ENCODE measurements around the gene CALCOCO1. TPM values are rescaled to one million over a fixed set of nuclear protein-coding genes. Genes with fewer than 3 reads are reported as not detected.
"Not testable (repeated sequence)": the region's sequence is repeated elsewhere in the genome, so short reads cannot be mapped to it uniquely, and the experiment has no call there.

CALCOCO1 gene
- total RNA-seq, 2 donors from 2014 or later: 182 to 232 TPM

DNA sequence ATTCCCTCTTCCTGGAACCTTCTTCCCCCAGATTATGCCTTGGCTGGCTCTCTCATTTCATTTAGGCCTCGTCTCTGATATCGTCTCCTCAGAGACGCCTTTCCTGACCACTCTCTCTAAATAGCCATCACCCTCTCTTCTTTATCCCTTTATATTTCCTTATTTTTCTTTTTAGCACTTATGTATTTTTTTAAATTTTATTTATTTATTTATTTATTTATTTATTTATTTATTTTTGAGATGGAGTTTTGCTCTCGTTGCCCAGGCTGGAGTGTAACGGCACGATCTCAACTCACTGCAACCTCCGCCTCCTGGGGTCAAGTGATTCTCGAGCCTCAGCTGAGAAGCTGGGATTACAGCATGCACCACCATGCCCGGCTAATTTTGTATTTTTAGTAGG is 43.3 kb downstream of the CALCOCO1 start:
- no peaks in the 10 kb centered on the region for H3K4me1 ChIP-seq
- TF ChIP-seq CTCF (IDR thresholded peaks at IDR 0.05): no peak
- H3K27me3 ChIP-seq: no peaks in the 10 kb centered on the region
- H3K9me3 ChIP-seq: no peaks in the 10 kb centered on the region
- no peak overlapping the region for H3K27ac ChIP-seq
- H3K4me3 ChIP-seq: no peak overlapping the region
- no peak for DNase-seq (ENCODE audit: low spot score)
- no peaks in the 10 kb centered on the region for H3K36me3 ChIP-seq

GRCh38 chr12:53683494-53683893 is 43.8 kb downstream of the CALCOCO1 start:
- Histone ChIP-seq H3K27ac (no peak overlapping the region), H3K4me3 (no peak overlapping the region), H3K27me3 (no peaks in the 10 kb centered on the region), H3K36me3 (no peaks in the 10 kb centered on the region), H3K4me1 (no peaks in the 10 kb centered on the region), H3K9me3 (no peaks in the 10 kb centered on the region)
- no peak for DNase-seq (ENCODE audit: low spot score)
- no peak for TF ChIP-seq CTCF (IDR thresholded peaks at IDR 0.05)

GRCh38 chr12:53680061-53680460 is 47.2 kb downstream of the CALCOCO1 start:
- not testable (repeated sequence) for DNase-seq (ENCODE audit: low spot score); H3K27ac ChIP-seq; H3K4me3 ChIP-seq; H3K27me3 ChIP-seq; H3K36me3 ChIP-seq; H3K9me3 ChIP-seq
- peaks cover 0 to 23% of the 10 kb centered on the region in 2 donors for H3K4me1 ChIP-seq

DNA sequence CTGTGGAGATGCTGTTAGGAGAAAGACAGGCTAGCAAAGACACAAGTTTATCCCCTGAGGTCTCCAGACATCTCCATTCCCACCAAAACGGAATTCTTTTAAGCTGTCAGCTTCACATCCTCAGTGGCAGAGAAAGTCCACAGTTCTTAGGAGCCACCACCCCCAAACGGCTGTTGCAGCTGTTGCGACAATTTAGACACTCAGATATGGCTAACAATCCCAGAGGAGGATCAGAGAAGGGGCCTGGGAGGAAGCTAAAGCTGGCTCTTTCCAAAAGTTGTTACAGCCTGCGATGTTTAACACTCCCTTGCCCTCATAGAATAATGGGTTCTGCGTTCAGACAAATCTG is 49.5 kb downstream of the CALCOCO1 start:
- no peaks in the 10 kb centered on the region for H3K27me3 ChIP-seq
- peaks cover 0 to 37% of the 10 kb centered on the region in 2 donors for H3K4me1 ChIP-seq
- no peak for TF ChIP-seq CTCF (IDR thresholded peaks at IDR 0.05)
- H3K36me3 ChIP-seq: peaks cover 7% of the 10 kb centered on the region
- DNase-seq (ENCODE audit: low spot score): no peak
- H3K27ac ChIP-seq: peak overlapping the region; percentile 91 to 92
- H3K9me3 ChIP-seq: no peaks in the 10 kb centered on the region
- peak overlapping the region in 1 of 2 donors; percentile 71 for H3K4me3 ChIP-seq

DNA sequence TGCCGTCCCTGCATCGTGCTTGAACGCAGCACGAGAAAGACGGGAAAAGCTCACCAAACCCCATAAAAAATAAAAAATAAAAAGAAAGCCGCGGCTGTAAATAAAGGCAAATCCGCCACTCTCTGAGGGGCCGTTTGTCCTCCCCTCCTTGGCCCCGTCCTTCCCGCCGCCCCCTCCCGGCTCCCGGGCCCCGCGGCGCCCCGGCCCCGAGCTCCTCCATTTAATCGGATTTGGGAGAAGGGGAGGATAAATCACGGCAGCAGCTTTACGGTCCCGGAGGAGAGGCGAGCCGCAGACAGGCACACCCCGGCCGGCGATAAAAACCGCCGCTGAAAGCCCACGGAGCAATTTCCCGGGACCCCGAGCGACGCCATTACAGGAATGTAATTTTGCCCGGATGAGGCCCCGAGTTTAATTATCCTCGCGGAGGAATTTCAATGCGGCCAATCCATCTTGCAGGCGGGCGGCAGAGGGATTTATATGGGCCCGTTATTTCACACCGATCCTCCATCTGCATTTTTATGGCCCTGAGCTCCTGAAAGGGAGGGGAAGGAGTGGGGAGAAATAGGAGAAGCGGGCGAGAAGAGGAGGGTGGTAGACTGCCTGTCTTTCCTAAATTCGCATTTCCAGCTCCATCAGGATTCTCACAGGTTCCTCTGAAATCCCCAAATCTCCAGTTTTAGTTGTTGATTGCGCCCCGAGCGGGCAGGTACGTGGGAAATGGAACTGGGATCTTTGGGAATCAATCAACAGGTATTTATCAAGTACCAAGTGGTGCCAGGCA is 50.0 kb downstream of the CALCOCO1 start:
- H3K27me3 ChIP-seq: no peaks in the 10 kb centered on the region
- DNase-seq (ENCODE audit: low spot score): no peak
- H3K4me1 ChIP-seq: peaks cover 0 to 37% of the 10 kb centered on the region in 2 donors

DNA sequence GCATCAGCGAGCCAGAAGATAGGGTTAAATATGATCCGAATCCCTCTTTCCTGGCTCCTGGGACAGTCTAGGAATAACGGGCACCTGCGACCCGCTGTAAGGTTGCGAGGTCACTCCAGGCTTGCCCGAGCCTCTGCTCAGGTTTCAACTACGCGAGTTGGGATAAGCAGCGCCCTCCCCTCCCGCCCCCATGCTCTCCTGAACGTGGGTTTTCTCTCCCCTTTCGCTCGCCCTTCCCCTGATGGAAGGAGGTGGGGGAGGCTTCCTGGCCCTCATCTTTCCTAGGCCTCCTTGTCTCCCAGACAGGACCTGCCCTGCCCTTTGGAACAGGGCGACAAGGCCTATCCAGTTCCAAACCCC is 50.6 kb downstream of the CALCOCO1 start:
- TF ChIP-seq CTCF (IDR thresholded peaks at IDR 0.05): no peak
- peak overlapping the region; percentile 32 to 71 for H3K4me3 ChIP-seq
- H3K36me3 ChIP-seq: peaks cover 17% of the 10 kb centered on the region
- H3K27ac ChIP-seq: peak overlapping the region; percentile 91 to 92
- H3K9me3 ChIP-seq: no peaks in the 10 kb centered on the region
- no peak for DNase-seq (ENCODE audit: low spot score)
- H3K27me3 ChIP-seq: no peaks in the 10 kb centered on the region
- peaks cover 0 to 37% of the 10 kb centered on the region in 2 donors for H3K4me1 ChIP-seq

More for the DNA sequence above, 50.0 kb downstream of the CALCOCO1 start:
- H3K4me3 ChIP-seq: peak overlapping the region; percentile 32 to 71
- H3K27ac ChIP-seq: peak overlapping the region; percentile 91 to 92
- no peaks in the 10 kb centered on the region for H3K9me3 ChIP-seq
- TF ChIP-seq CTCF (IDR thresholded peaks at IDR 0.05): no peak
- peaks cover 13% of the 10 kb centered on the region for H3K36me3 ChIP-seq

All from right atrium auricular region (tissue), 2 donors.